T-helper 1 cell treated with Interleukin-12 subunit alpha and Interleukin-12 subunit beta and Interleukin-4 antibody, amounts not matched to agents 30 ng/mL and 1 ng/mL, for 36 hours (primary cell): ENCODE data around the gene TMPRSS3. TPM values are rescaled to one million over a fixed set of nuclear protein-coding genes. Genes with fewer than 3 reads are reported as not detected.

Experiments
- intact Hi-C: fragments of 100-400 bp; cut with micrococcal nuclease; formaldehyde crosslinking; loops from one replicate; pipeline ENCODE4 v1.15.1; 2024
- total RNA-seq: library from RNA; stranded (reverse); gene quantifications from 2 replicates; pipeline ENCODE4 v1.2.3, GENCODE V29; 2022

Gene TMPRSS3
- total RNA-seq, 1 donor from 2014 or later, result 7.8 TPM

GRCh38 chr21:42357307-42357706, 38.5 kb downstream of the TMPRSS3 start:
- intact Hi-C loops, result no loop called here

DNA sequence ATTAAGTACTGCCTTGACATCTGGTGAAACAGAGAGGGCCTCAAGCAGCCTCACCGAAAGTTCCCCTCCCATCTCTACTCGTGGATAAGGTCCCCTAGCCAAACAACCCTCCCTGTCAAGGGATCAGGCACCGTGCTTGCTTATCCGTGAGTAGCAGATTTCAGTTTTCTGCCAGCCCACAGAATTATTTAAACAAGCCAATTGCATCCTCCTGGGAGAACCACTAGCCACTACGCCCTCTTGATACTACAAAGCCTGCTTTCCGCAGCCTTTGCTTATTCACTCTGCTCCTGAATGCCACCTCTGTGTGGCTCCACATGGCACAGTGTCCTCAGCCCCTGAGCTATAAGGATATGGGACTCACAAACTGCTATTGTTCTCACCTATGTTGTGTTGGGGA, 39.2 kb downstream of the TMPRSS3 start:
- intact Hi-C loops, result no loop called here

- intact Hi-C loops, result no loop called here
Observed at GRCh38 chr21:42356046-42356445, 39.8 kb downstream of the TMPRSS3 start.

DNA sequence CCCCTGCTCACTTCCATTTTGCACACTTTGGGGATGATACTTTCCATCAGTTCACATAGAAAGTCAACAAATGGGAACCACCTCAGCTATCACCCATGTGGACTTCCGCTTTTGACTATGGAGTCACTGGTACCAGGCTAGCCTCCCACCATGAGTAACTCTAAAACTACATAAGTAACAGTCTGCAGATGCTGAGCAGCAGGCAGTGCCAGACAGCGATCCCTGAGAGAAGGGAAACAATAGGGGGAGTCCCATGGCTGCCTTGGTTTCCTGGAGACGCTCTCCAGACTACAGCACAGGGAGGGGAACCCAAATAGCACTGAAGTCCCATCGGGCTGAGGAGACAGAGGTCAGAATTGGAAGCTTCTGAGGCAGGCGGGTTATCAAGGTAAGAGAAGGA, 42.2 kb downstream of the TMPRSS3 start:
- intact Hi-C loops, result no loop called here

- intact Hi-C loops, result no loop called here
Observed at GRCh38 chr21:42352441-42353095, 43.3 kb downstream of the TMPRSS3 start.

GRCh38 chr21:42351626-42352440, 44.0 kb downstream of the TMPRSS3 start:
- intact Hi-C loops, result no loop called here

GRCh38 chr21:42350927-42351426, 44.9 kb downstream of the TMPRSS3 start, which contains the start of gene TFF2:
Gene TFF2 (minus strand): TSS chr21:42350994. CDS start chr21:42350957, 37 bp downstream.
- intact Hi-C loops, result no loop called here

- intact Hi-C loops, result no loop called here
Observed at GRCh38 chr21:42350318-42350910, 45.4 kb downstream of the TMPRSS3 start.

DNA sequence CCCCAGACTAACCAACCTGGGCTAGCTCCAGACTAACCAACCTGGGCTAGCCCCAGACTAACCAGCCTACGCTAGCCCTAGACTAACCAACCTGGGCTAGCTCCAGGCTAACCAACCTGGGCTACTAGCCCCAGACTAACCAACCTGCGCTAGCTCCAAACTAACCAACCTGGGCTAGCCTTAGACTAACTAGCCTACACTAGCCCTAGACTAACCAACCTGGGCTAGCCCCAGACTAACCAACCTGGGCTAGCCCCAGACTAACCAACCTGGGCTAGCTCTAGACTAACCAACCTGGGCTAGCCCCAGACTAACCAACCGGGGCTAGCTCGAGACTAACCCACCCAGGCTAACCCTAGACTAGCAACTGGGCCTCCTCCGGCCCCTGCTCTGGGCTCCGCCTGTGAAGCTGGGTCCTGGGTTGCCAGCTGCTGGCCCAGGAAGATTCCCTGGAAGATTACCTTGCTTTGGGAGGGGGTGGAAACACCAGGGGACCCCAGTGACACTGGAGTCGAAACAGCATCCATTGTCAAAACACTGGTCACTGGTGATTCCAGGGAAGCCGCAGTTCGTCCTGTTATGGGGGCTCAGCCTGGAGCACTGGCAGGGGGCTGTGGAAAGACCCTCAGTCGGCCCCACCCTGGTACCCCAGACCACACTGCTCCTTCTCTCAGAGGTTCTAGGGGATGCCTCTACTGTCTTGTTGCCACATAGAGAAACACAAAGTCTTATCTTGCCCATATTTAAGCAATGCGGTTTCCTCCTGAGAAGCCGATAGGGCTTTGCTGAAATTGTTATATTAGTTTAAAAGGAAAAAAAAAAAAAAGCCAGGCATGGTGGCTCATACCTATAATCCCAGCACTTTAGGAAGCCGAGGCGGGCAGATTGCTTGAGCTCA, 46.2 kb downstream of the TMPRSS3 start:
- intact Hi-C loops, result no loop called here

- intact Hi-C loops, result no loop called here
Observed at GRCh38 chr21:42348762-42349161, 47.1 kb downstream of the TMPRSS3 start.

- intact Hi-C loops, result no loop called here
Observed at GRCh38 chr21:42347601-42348327, 48.1 kb downstream of the TMPRSS3 start.

- intact Hi-C loops, result no loop called here
Observed at GRCh38 chr21:42346866-42347600, 48.8 kb downstream of the TMPRSS3 start.

GRCh38 chr21:42346441-42346840, 49.4 kb downstream of the TMPRSS3 start:
- intact Hi-C loops, result no loop called here

- intact Hi-C loops, result no loop called here
Observed at GRCh38 chr21:42344631-42345030, 51.2 kb downstream of the TMPRSS3 start.

DNA sequence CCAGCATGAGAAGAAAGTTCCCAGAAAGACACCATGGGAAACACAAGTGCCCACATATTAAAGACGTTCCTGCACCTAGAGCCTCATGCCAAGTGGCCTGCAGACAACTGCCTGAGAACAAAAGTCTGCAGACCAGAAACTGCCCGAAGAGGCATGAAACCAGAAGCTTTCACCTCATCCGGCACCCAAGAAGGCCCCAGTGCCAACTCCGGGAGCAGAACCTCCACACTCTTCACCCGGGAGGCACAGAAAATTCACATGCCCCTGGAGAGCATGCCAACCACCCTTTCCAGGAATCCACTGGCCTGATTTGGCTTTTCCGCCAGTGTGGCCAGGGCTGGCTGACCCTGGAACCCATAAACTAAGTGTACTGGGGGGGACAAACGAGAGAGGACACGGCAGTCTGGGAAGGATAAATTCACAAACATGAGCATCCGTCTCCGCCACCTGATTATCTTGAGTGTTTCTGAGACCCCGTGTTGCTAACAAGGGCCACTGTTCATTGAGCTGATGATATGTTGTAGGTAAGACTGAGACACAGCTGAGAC, 51.8 kb downstream of the TMPRSS3 start:
- intact Hi-C loops, result no loop called here

GRCh38 chr21:42343556-42343955, 52.3 kb downstream of the TMPRSS3 start:
- intact Hi-C loops, result no loop called here

GRCh38 chr21:42343101-42343500, 52.8 kb downstream of the TMPRSS3 start:
- intact Hi-C loops, result no loop called here

GRCh38 chr21:42341776-42342542, 53.9 kb downstream of the TMPRSS3 start:
- intact Hi-C loops, result no loop called here
